Measurements from ENCODE around the gene DLX6.
"Not testable (repeated sequence)": the region's sequence is repeated elsewhere in the genome, so short reads cannot be mapped to it uniquely, and the experiment has no call there.

The DLX6 gene

DNA sequence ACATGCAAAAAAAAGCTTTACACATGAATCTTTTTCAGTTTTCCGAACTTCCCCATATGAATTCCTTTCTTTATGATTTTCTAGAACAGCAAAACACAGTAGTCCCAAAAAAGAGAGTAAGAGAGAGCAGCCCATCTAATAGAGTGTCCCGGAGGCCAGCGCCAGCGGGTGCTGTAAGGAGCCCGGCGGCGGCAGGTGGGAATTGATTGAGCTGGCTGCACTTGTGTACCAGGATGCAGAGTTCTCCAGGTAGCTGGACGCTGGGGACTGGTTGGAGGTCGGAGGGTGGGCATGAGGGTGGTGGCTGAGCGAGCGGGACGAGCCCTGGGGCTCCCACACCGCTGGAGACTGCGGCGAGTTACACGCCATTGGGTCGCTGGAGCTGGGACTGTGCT, 15.2 kb downstream of the DLX6 start:
- peak in 2 of 10 donors; percentile 52 to 72 for DNase-seq
- intact Hi-C loops (cut with DNase I) = loop anchor here (5.0 kb wide), 1 partner anchor 603 kb away; no protein-coding TSS in a partner anchor

DNA sequence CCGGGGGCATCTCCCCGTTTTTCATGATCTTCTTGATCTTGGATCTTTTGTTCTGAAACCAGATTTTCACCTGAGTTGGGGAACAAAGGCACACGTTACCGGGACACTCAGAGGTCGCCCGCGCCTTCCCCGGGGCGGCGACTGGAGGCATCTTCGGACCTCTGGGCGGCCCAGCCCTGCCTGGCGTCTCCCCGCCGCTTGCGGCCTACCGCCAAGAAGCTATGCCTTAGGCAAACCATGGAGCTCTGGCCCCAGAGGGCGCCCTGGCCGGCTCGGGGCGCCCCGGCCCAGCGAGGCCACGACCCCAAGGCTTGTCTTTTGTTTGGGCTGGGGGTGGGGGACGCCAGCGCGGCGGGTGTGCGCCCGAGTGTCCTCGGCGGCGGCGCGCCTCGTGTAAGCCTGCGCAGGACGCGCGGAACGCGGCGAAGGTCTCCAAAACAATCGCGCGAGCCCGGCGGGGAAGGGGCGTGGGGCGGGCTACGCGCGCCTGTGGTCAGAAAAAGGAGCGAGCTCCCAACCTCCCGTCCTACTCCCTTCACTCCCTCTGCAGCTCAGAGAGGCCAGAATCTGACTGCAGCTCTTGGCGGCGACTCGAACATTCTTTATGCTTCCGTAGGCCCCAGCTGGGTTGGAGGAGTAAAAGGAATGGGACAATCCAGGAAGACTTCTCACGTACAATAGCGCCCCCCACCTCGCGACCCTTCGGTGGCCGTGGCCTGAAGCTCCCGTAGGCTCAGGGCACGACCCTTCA, 15.8 kb downstream of the DLX6 start:
- intact Hi-C loops (cut with DNase I) = loop anchor here (5.0 kb wide), 1 partner anchor 604 kb away; no protein-coding TSS in a partner anchor
- DNase-seq = peak in 1 of 10 donors; percentile 82

- intact Hi-C loops (cut with DNase I) = loop anchor here (5.0 kb wide), 1 partner anchor 605 kb away; no protein-coding TSS in a partner anchor
Observed at GRCh38 chr7:97021747-97022490, 16.6 kb downstream of the DLX6 start.

DNA sequence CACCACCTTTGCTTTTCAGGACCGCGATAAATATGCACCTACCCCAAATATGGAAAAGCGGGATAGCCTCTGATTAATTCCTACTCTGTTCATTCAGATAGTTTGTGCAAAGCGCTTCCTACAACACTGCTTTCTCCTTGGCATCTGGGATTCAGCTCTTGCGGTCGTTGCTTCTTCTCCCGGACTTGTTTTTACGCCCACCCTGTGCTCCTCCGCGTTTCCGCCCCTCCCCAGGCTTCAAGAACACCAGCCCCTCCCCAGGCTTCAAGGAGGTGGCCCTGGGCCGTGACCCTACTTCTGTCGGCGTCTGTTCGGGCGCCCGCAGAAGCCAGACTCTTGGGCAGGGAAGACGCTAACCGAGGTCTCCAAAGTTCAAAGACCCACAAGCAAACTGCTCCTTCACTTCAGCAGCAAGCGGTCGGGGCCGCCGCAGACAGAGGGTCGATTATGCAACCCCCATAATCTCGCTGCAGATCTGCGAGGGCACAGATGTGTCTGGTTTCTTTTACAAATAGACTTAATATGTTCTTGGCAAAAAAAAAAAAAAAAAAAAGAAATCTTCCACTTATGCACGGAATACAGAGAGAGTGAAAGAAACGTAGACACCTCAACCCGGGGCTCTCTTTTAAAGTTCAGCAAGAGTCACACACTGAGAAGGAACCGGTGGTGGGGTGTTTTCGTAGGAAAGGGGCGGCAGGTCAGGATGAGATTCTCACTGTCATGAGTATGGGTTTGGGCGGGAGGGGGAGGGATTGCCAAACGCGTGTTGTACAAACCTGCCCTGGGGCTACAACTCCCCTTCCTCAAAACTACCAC, 17.3 kb downstream of the DLX6 start:
- intact Hi-C loops (cut with DNase I) = loop anchor here (5.0 kb wide), 1 partner anchor 605 kb away; no protein-coding TSS in a partner anchor
- DNase-seq = peak in 1 of 10 donors; percentile 49

More at GRCh38 chr7:97021747-97022490, 16.6 kb downstream of the DLX6 start:
- DNase-seq = peak in 3 of 10 donors; percentile 67 to 83 (median 81)

DNA sequence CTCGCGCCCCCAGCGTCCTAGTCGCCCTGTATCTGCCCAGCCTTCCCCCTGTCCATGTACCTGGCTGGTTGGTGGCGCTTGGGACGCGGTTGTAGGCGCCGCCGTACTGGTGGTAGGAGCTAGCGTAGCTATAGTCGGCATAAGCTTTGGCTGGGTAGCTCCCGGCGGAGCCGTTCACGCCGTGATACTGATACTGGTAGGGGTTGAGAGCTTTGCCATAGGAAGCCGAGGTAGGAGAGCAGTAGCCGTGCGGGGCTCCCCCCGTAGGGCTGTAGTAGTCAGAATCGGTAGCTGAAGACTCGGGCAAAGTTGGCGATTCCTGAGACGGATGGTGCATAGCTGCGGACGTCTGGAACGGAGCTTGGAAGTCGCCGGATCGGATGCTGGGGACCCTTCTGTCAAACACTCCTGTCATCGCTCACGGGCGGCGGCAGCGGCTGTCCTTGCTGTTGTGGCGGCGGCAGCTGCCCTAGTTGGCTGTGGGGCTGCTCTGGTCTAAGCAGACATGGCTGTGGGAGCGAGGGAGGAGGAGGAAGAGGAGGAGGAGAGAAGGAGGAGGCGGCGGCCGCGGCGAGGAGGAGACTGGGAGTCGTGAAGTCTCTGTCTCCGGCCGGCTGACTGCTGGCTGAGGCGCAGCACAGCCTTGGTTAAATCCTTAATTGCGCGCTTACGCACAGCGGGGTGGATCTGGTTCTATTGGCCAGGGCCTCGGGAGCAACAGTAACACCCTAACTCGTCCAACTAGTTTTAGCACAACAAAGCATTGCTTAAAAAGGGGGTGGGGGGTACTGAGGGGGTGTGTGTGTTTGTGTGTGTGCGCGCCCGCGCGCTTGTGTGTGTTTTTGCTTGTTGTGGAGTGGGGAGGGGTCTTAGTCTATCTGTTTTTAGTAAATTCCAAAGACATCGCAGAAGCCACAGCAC, 19.1 kb downstream of the DLX6 start, which contains the start of gene DLX5:
DLX5 (minus strand) TSS at position 623 of the 921 bp plus-strand sequence; CDS start at position 415, 208 bp downstream.
- intact Hi-C loops (cut with DNase I) = loop anchor here (5.0 kb wide), 2 partner anchors 607 to 1307 kb away; no protein-coding TSS in a partner anchor
- DNase-seq = peak in 6 of 10 donors; percentile 46 to 93 (median 76)

DNA sequence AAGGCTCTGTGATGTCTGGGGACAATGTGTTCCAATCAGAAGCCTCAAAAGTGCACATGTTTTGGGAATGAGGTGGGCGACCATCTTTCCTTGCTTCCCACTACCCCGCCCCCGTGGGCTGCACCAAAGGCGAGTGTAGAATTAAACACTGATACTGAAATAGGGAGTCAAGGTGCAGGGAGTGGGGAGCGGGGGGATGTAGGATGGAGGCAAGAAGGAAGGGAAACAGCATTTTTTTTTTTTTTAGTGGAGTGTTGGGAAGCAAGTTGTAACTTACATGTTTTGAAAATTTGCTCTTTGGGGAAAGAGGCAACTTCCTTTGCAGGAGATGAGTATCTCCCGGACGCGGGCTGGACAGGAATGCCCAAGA, 19.8 kb downstream of the DLX6 start:
- DNase-seq = no peak
- intact Hi-C loops (cut with DNase I) = loop anchor here (5.0 kb wide), 1 partner anchor 1308 kb away; no protein-coding TSS in a partner anchor

DNA sequence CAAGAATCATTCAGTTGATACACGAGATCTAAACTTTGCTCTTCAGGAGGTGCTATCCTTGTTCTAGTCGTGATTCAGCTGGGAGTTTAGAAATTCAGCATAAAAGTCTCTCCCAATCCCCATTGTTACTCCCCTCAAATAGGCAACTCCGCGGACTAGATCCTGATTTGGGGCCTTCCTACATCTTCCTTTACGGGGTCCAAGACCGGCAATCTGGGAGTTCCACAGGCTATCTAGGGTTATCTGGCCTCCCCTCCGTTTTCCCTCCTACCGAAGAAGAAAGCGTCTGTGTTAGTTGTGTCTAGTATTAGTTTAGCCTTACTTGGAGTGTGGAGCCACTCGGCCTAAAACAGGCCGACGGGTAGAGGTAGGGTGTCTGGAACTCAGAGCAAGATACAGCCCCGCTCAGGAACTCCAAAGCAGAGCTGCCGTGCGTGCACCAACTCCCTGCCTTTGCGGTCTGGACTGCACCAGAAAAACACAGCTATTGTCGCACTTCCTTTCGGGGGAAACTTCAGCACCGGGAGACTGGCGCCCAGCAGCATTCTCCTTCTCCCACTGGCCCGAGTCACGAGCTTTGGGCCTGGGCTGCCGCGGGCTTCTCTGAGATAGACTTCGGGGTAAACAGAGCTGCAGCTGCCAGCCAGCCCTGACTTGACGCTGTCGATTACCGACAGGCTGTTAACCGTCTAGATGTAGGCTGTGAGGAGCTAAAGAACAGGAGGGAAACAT, 20.8 kb downstream of the DLX6 start:
- intact Hi-C loops (cut with DNase I) = loop anchor here (5.0 kb wide), 1 partner anchor 1309 kb away; no protein-coding TSS in a partner anchor
- peak in 3 of 10 donors; percentile 79 to 88 (median 79) for DNase-seq

DNA sequence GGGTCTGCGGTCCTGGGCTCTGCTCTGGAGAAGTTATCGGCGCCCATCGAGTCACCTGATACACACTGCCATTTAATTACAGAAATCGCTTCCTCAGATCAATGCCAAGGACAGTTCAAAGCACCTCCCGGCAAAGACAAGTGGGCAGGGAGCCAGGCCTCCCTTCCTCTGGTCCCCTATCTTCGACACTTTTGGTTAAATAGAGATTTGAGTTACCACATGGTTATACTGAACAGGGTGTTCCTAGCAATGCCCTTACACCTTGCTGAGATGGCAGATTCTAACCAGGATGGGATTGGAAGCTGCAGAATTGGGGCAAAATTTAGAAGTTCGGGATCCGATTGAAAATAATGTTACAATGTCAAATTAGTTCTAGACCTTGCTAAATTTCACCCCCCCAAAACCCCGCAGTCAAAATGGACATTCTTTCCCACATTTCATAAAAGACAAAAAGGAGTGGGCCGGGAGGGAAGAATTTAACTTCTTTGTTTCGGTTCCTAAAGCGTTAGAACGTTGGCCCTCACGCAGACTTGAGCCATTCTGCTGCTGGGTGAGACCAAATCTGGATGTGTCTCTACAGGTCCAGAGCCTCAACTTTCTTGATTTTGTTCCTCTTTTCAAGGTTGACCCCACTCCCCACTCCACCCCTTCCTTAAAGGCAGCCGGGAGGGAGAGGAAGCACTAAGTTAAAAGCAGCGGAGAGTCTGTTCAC, 21.5 kb downstream of the DLX6 start:
- intact Hi-C loops (cut with DNase I) = loop anchor here (1.0 to 5.0 kb wide), 3 partner anchors 952 to 1310 kb away; no protein-coding TSS in a partner anchor

GRCh38 chr7:97027427-97028234, 22.3 kb downstream of the DLX6 start:
- peak; percentile 64 to 97 (median 82) for DNase-seq
- intact Hi-C loops (cut with DNase I) = loop anchor here (1.0 to 5.0 kb wide), 3 partner anchors 952 to 1310 kb away; no protein-coding TSS in a partner anchor

More for the DNA sequence above, 21.5 kb downstream of the DLX6 start:
- DNase-seq = no peak

DNA sequence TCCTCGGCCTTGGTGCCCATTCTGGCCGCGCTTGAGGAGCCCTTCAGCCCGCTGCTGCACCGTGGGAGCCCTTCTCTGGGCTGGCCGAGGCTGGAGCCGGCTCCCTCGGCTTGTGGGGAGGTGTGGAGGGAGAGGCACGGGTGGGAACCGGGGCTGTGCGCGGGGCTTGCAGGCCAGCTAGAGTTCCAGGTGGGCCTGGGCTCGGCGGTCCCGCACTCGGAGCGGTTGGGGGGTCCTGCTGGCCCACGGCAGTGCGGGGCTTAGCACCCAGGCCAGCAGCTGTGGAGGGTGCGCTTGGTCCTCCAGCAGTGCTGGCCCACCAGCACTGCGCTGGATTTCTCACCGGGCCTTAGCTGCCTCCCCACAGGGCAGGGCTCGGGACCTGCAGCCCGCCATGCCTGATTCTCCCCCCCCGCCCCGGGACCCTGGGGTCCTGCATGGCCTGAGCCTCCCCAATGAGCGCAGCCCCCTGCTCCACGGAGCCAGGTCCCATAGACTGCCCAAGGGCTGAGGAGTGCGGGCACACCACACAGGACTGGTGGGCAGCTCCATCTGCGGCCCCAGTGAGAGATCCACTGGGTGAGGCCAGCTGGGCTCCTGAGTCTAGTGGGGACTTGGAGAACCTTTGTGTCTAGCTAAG, 29.0 kb downstream of the DLX6 start:
- intact Hi-C loops (cut with DNase I); DNase-seq: not testable (repeated sequence)

DNA sequence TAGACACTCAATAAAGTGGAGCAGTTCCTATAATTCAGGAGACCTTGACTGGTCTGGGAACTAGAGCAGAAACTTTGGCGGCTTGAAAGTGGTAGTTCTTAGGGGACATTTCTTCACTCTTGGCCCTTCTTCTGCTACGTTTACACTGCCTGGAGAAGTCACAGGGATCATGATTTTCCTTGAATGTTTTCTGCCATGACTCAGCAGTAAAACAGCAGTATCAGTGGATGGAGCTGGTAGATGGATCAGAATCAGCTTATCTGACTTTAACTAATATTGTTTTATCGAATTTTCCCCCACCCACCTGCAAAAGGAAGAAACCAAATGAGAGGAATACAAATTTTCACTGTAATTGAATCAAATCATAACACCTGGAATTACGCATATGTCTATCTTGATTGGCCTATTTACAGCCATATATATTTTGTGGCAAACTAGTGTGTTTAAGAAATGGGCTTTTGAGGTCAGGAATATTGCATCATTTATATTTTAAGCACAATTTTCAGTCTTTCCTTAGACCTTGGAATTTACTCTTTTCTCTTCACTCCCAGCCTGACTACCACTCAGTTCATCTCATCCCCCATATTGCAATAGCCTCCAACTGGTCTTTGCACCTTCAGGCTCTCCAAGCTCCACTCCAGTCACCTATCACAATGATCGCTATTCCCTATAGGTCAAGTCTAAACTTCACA, 34.2 kb downstream of the DLX6 start:
- DNase-seq = no peak
- intact Hi-C loops (cut with DNase I) = no loop called here

GRCh38 chr7:97043281-97043680, 37.9 kb downstream of the DLX6 start:
- intact Hi-C loops (cut with DNase I) = no loop called here

More at GRCh38 chr7:97043281-97043680, 37.9 kb downstream of the DLX6 start:
- DNase-seq = no peak
